Adrenal gland (tissue), 12 donors: ENCODE measurements around the gene CHD9. TPM values are rescaled to one million over a fixed set of nuclear protein-coding genes. Genes with fewer than 3 reads are reported as not detected.

Experiments
- DNase-seq, 7 donors: peaks; one replicate each; pipeline ENCODE4 v3.0.0-alpha.2; 2019 to 2020
- H3K27ac ChIP-seq, 5 donors: fragments of 200-600 bp; sonication (generic) in 4 of 5; 1 replicate in 3 of 5; 2 replicates in 2 of 5; pipeline versions ENCODE4 v1.5.1 to v1.8.0; 2016 to 2020; ENCODE audit warnings: mild to moderate bottlenecking in 1 of 5
- H3K27me3 ChIP-seq: fragments of 200-600 bp; 2 replicates; pipeline ENCODE4 v1.8.0; 2021
- H3K36me3 ChIP-seq, 2 donors: fragments of 200-600 bp; replicated peaks in 1 of 2; 1 replicate in 1 of 2; 2 replicates in 1 of 2; pipeline versions ENCODE4 v1.5.1 to v1.8.0; 2018 to 2022
- H3K4me1 ChIP-seq, 2 donors: fragments of 200-600 bp; replicated peaks in 1 of 2; 1 replicate in 1 of 2; 2 replicates in 1 of 2; pipeline versions ENCODE4 v1.5.1 to v1.8.0; 2018 to 2021
- H3K4me3 ChIP-seq, 4 donors: fragments of 200-600 bp; sonication (generic) in 3 of 4; one replicate each; pipeline ENCODE4 v1.5.1; 2016 to 2018
- H3K9me3 ChIP-seq, 3 donors: fragments of 200-600 bp; sonication (generic) in 1 of 3; replicated peaks in 1 of 3; 1 replicate in 2 of 3; 2 replicates in 1 of 3; pipeline versions ENCODE4 v1.5.1 to v1.8.0; 2016 to 2021
- CTCF ChIP-seq, 6 experiments: fragments of 450-650 bp in 4 of 6; fragments of 200-600 bp in 2 of 6; sonication (generic) in 1 of 6; IDR thresholded peaks; 1 replicate in 5 of 6; 2 replicates in 1 of 6; pipeline versions ENCODE4 v1.5.1 to v1.8.0; 2016 to 2021; ENCODE audit warnings: antibody characterized with exemption in 6 of 6, mild to moderate bottlenecking in 2 of 6, moderate library complexity in 1 of 6
- POLR2A ChIP-seq, 2 donors: fragments of 450-650 bp; IDR thresholded peaks; one replicate each; pipeline ENCODE4 v1.6.1; 2017; ENCODE audit warnings: antibody characterized with exemption in 2 of 2, mild to moderate bottlenecking in 2 of 2, moderate library complexity in 1 of 2
- whole genome bisulfite sequencing, 4 donors: extraction: QIAGEN DNeasy Blood & Tissue Kit in 2 of 4; methylation state at CpG; one replicate each; pipeline versions ENCODE4 v1.1.5 to v1.1.7; 2013 to 2017; 5-methylcytosine and 5-hydroxymethylcytosine counted together
- intact Hi-C, 2 donors: fragments of 100-400 bp; cut with DNase I; formaldehyde crosslinking; loops; one replicate each; pipeline versions ENCODE4 v1.14.1 to v1.15.0; 2022 to 2023
- polyA plus RNA-seq, 3 donors: library from polyadenylated mRNA; stranded (reverse); fragments of 200-250 nt in 2 of 3; fragments of 350-450 nt in 1 of 3; fragmentation: Illumina TruSeq in 1 of 3; extraction: RNeasy Lipid Tissue Mini Kit (QIAGEN cat#74804) in 1 of 3; gene quantifications; one replicate each; pipeline ENCODE4 v1.2.3, GENCODE V29; 2013 to 2014
- total RNA-seq, 9 donors: library from RNA; depleted of rRNA in 4 of 9; stranded (reverse); fragments of >200 nt in 4 of 9; fragments of 120-200 nt in 1 of 9; fragmentation: NEBNext Ultra II Directional in 1 of 9; extraction: Animal tissue kit (Norgen Biotek cat#: 25700) in 1 of 9; gene quantifications; one replicate each; pipeline versions ENCODE4 v1.1.0 to v1.2.4, GENCODE V29; 2013 to 2023
- donor health status: healthy with polysubstance abuse.
- donor health status: Bipolar disorder and iron deficiency.
- donor health status: DM: yes; HTN: yes; CAD: no.
- donor health status: DM: no; HTN: no; CAD: no.
- donor health status: DM: no; HTN: no; CAD: no.
- donor health status: DM: yes; HTN: yes; CAD: no.

The CHD9 gene
- total and polyA plus RNA-seq, 12 donors: 10.0 to 95.9 (median 54.7) TPM

GRCh38 chr16:53065461-53066061, 10.8 kb downstream of the CHD9 start:
- no peaks in the 10 kb centered on the region for H3K27me3 ChIP-seq
- H3K4me3 ChIP-seq: no peak overlapping the region
- H3K36me3 ChIP-seq: no peaks in the 10 kb centered on the region
- 54 to 75% (median 66%) methylated on average over 6 of the region's 6 CpGs for WGBS, 4 donors
- peaks cover 19 to 41% of the 10 kb centered on the region in 2 donors for H3K4me1 ChIP-seq
- intact Hi-C loops: no loop called here
- TF ChIP-seq POLR2A (IDR thresholded peaks at IDR 0.05) (no peak), CTCF (IDR thresholded peaks at IDR 0.05) (no peak)
- H3K27ac ChIP-seq: peak overlapping the region; percentile 21 to 62 (median 42)
- H3K9me3 ChIP-seq: no peaks in the 10 kb centered on the region
- DNase-seq: no peak

GRCh38 chr16:53067675-53068074, 12.9 kb downstream of the CHD9 start:
- no peak overlapping the region for H3K27ac ChIP-seq
- H3K36me3 ChIP-seq: no peaks in the 10 kb centered on the region
- no peak for TF ChIP-seq POLR2A (IDR thresholded peaks at IDR 0.05)
- TF ChIP-seq CTCF (IDR thresholded peaks at IDR 0.05): no peak
- H3K4me3 ChIP-seq: no peak overlapping the region
- H3K27me3 ChIP-seq: no peaks in the 10 kb centered on the region
- DNase-seq: no peak
- H3K9me3 ChIP-seq: no peaks in the 10 kb centered on the region
- WGBS, 4 donors: 77 to 91% (median 90%) methylated on average over 2 of the region's 2 CpGs
- intact Hi-C loops: no loop called here
- peaks cover 30 to 48% of the 10 kb centered on the region in 2 donors for H3K4me1 ChIP-seq

- WGBS, 4 donors: 79 to 92% (median 88%) methylated on average over 4 of the region's 4 CpGs
- Histone ChIP-seq H3K4me3 (no peak overlapping the region), H3K9me3 (no peaks in the 10 kb centered on the region), H3K36me3 (no peaks in the 10 kb centered on the region), H3K27ac (peak overlapping the region in 1 of 5 donors; percentile 7), H3K4me1 (peaks cover 30 to 54% of the 10 kb centered on the region in 2 donors), H3K27me3 (no peaks in the 10 kb centered on the region)
- TF ChIP-seq POLR2A (IDR thresholded peaks at IDR 0.05) (no peak), CTCF (IDR thresholded peaks at IDR 0.05) (no peak)
- DNase-seq: no peak
- intact Hi-C loops: no loop called here
Measured at GRCh38 chr16:53068423-53068833, 13.6 kb downstream of the CHD9 start.

- Histone ChIP-seq H3K4me3 (no peak overlapping the region), H3K27ac (no peak overlapping the region), H3K9me3 (no peaks in the 10 kb centered on the region), H3K4me1 (peaks cover 27 to 45% of the 10 kb centered on the region in 2 donors), H3K27me3 (no peaks in the 10 kb centered on the region), H3K36me3 (no peaks in the 10 kb centered on the region)
- TF ChIP-seq CTCF (IDR thresholded peaks at IDR 0.05) (no peak), POLR2A (IDR thresholded peaks at IDR 0.05) (no peak)
- no peak for DNase-seq
- WGBS, 4 donors: 83 to 89% (median 85%) methylated on average over 2 of the region's 2 CpGs
- intact Hi-C loops: no loop called here
Measured at GRCh38 chr16:53069772-53070171, 15.0 kb downstream of the CHD9 start.
